Endothelial cell of umbilical vein (primary cell): ENCODE data around the gene ENO4. TPM values are rescaled to one million over a fixed set of nuclear protein-coding genes. Genes with fewer than 3 reads are reported as not detected.

Source experiments
- BruUV-seq: library from RNA; stranded (reverse); fragments of 400-500 nt; replicated peaks from 2 replicates; lab custom pipeline; 2021; lab: Mats Ljungman, UMichigan
- CTCF ChIA-PET: fragments of 300-600, 350-600 bp; sonication (Branson Sonifier 250); formaldehyde crosslinking; loops from one replicate; lab custom pipeline; 2021; ENCODE audit warnings: antibody characterized with exemption, inconsistent platforms; lab: Charles Lee
- POLR2A ChIA-PET: fragments of 300-600, 350-600 bp; sonication (Branson Sonifier 250); formaldehyde crosslinking; loops from one replicate; lab custom pipeline; 2021; ENCODE audit warnings: antibody characterized with exemption, inconsistent platforms; lab: Charles Lee
- DNase-seq: peaks from one replicate; pipeline ENCODE4 v3.0.0-alpha.2; 2011; ENCODE audit warnings: low read depth, low spot score
- FAIRE-seq: peaks from 2 replicates; lab custom pipeline; 2011; peaks lifted over from hg19 to GRCh38; lab: Jason Lieb, UNC
- H2AFZ ChIP-seq: 2 replicates; pipeline ENCODE4 v1.6.0; 2012; ENCODE audit warnings: low read depth, low read length, control low read depth, inconsistent platforms
- H3K27ac ChIP-seq: 2 replicates; pipeline ENCODE4 v1.5.1; 2011; ENCODE audit warnings: low read depth, mild to moderate bottlenecking, control low read depth, low read length, moderate library complexity; ENCODE audit not compliant: insufficient read depth
- H3K27me3 ChIP-seq, 2 experiments: 2 replicates each; pipeline versions ENCODE4 v1.6.0 to v1.6.1; 2011; ENCODE audit warnings: low read length in 2 of 2, mixed read lengths in 1 of 2; ENCODE audit not compliant: control insufficient read depth in 2 of 2, insufficient read depth in 2 of 2
- H3K36me3 ChIP-seq, 2 experiments: 2 replicates in 1 of 2; 3 replicates in 1 of 2; pipeline ENCODE4 v1.5.1; 2011; ENCODE audit warnings: low read length in 2 of 2, mild to moderate bottlenecking in 1 of 2, moderate library complexity in 1 of 2; ENCODE audit not compliant: control insufficient read depth in 2 of 2, insufficient read depth in 2 of 2; ENCODE audit errors: extremely low read depth in 1 of 2
- H3K4me1 ChIP-seq: 3 replicates; pipeline ENCODE4 v1.5.1; 2011; ENCODE audit warnings: mild to moderate bottlenecking, low read length; ENCODE audit not compliant: control insufficient read depth, insufficient read depth; ENCODE audit errors: extremely low read depth
- H3K4me2 ChIP-seq: 2 replicates; pipeline ENCODE4 v1.6.1; 2011; ENCODE audit warnings: low read length, control low read depth, mixed read lengths; ENCODE audit not compliant: insufficient read depth
- H3K4me3 ChIP-seq, 3 experiments: fragments of 200-600 bp in 1 of 3; sonication (generic), shearing (Covaris generic) in 1 of 3; replicated peaks in 1 of 3; 2 replicates each; pipeline ENCODE4 v1.5.1; 2011 to 2016; ENCODE audit warnings: control low read depth in 3 of 3, low read length in 3 of 3, mild to moderate bottlenecking in 2 of 3, inconsistent platforms in 1 of 3, low read depth in 1 of 3, moderate library complexity in 1 of 3; ENCODE audit not compliant: insufficient read depth in 1 of 3
- H3K79me2 ChIP-seq: 2 replicates; pipeline ENCODE4 v1.6.0; 2012; ENCODE audit warnings: low read length, inconsistent platforms; ENCODE audit not compliant: control insufficient read depth, insufficient read depth
- H3K9ac ChIP-seq: replicated peaks from 2 replicates; pipeline ENCODE3; 2011; ENCODE audit warnings: low read length, control low read depth; ENCODE audit not compliant: insufficient read depth; ENCODE audit errors: extremely low read depth
- H3K9me1 ChIP-seq: replicated peaks from 3 replicates; pipeline ENCODE4 v1.6.0; 2011; ENCODE audit warnings: mild to moderate bottlenecking, low read length; ENCODE audit not compliant: control insufficient read depth, insufficient read depth; ENCODE audit errors: extremely low read depth
- H3K9me3 ChIP-seq: replicated peaks from 2 replicates; pipeline ENCODE4 v1.5.1; 2012; ENCODE audit warnings: low read length, inconsistent platforms; ENCODE audit not compliant: control insufficient read depth, insufficient read depth
- H4K20me1 ChIP-seq: replicated peaks from 2 replicates; pipeline ENCODE3; 2011; ENCODE audit warnings: mild to moderate bottlenecking, low read length; ENCODE audit not compliant: control insufficient read depth, insufficient read depth; ENCODE audit errors: extremely low read depth
- CTCF ChIP-seq, 2 donors: IDR thresholded peaks; 1 replicate in 1 of 2; 2 replicates in 1 of 2; pipeline ENCODE4 v1.5.1; 2011; ENCODE audit warnings: low read length in 2 of 2, mild to moderate bottlenecking in 2 of 2, moderate library complexity in 2 of 2, control low read depth in 1 of 2, inconsistent platforms in 1 of 2, low read depth in 1 of 2; ENCODE audit not compliant: insufficient read depth in 1 of 2; ENCODE audit errors: extremely low read depth in 1 of 2
- EZH2 ChIP-seq: IDR thresholded peaks from 2 replicates; pipeline ENCODE4 v1.6.1; 2012; ENCODE audit warnings: borderline replicate concordance, low read depth, mild to moderate bottlenecking, moderate library complexity, low read length, inconsistent platforms; ENCODE audit not compliant: severe bottlenecking
- FOS ChIP-seq: IDR thresholded peaks from 2 replicates; pipeline ENCODE4 v1.6.1; 2011; ENCODE audit warnings: mild to moderate bottlenecking, low read length, moderate library complexity, borderline replicate concordance; ENCODE audit not compliant: insufficient read depth
- GATA2 ChIP-seq: IDR thresholded peaks from 2 replicates; pipeline ENCODE4 v1.7.0; 2011; ENCODE audit warnings: low read depth, mild to moderate bottlenecking, moderate library complexity, mixed read lengths, low read length; ENCODE audit not compliant: insufficient read length, insufficient read depth
- JUN ChIP-seq: IDR thresholded peaks from 2 replicates; pipeline ENCODE4 v1.6.1; 2011; ENCODE audit warnings: borderline replicate concordance, low read depth; ENCODE audit not compliant: insufficient read length, insufficient read depth
- MAX ChIP-seq: IDR thresholded peaks from 2 replicates; pipeline ENCODE4 v1.6.1; 2011; ENCODE audit not compliant: insufficient read depth, insufficient read length
- MYC ChIP-seq: IDR thresholded peaks from one replicate; pipeline ENCODE4 v1.6.1; 2011; ENCODE audit warnings: mild to moderate bottlenecking, low read depth, low read length
- POLR2A ChIP-seq: IDR thresholded peaks from 2 replicates; pipeline ENCODE4 v1.6.1; 2012; ENCODE audit warnings: low read depth, mild to moderate bottlenecking, control low read depth, low read length
- POLR2AphosphoS5 ChIP-seq: IDR thresholded peaks from 2 replicates; pipeline ENCODE4 v1.6.1; 2012; ENCODE audit warnings: low read depth, mild to moderate bottlenecking, control low read depth, low read length, moderate library complexity; ENCODE audit not compliant: insufficient read depth
- dilution Hi-C: fragments of 300-500 bp; cut with MboI; formaldehyde crosslinking; loops from one replicate; pipeline ENCODE4 v1.15.0; 2019; ENCODE audit warnings: low sequenced_read_pairs; ENCODE audit not compliant: extremely low pct_ligation_motif_present
- intact Hi-C: fragments of 100-400 bp; cut with micrococcal nuclease; formaldehyde crosslinking; loops from one replicate; pipeline ENCODE4 v1.10.0; 2022
- polyA plus RNA-seq, 4 experiments: library from polyadenylated mRNA; depleted of rRNA in 3 of 4; stranded (reverse) in 3 of 4; unstranded in 1 of 4; fragments of >200 nt; gene quantifications; 2 replicates each; pipeline versions ENCODE4 v1.2.1 to v1.2.3, GENCODE V29; 2011 to 2012; ENCODE audit warnings: missing spikeins in 1 of 4
- total RNA-seq: library from RNA; stranded (reverse); gene quantifications from 2 replicates; pipeline ENCODE4 v1.2.3, GENCODE V29; 2021

Gene ENO4
- total and polyA plus RNA-seq, 2 donors (not counting 3 experiments of a cell fraction or from before 2014, with no cell fraction given): 0.08 TPM; not detected in 1

- TF ChIP-seq POLR2A (no peak), EZH2 (no peak), JUN (no peak), CTCF (IDR thresholded peaks at IDR 0.05; ENCODE audit: extremely low read depth in 1 of 2, insufficient read depth in 1 of 2, low read depth in 1 of 2, low read length in 2 of 2) (no peak), MYC (no peak), GATA2 (no peak), POLR2AphosphoS5 (no peak), FOS (no peak), MAX (no peak)
- no peak overlapping the region for H3K9ac ChIP-seq
- H2AFZ ChIP-seq: no peak overlapping the region
- dilution Hi-C loops: no loop called here
- H3K9me1 ChIP-seq: no peaks in the 10 kb centered on the region
- intact Hi-C loops: no loop called here
- BruUV-seq: no TSS peak
- H3K4me3 ChIP-seq: no peak overlapping the region
- H4K20me1 ChIP-seq: no peaks in the 10 kb centered on the region
- ChIA-PET POLR2A (no interaction called here), CTCF (interaction anchor here (0.8 to 7.2 kb wide), 5 partner anchors 9 to 334 kb away, joined by 3 to 238 read pairs (median 4); partner anchors contain the start of gene ENO4)
- FAIRE-seq (no peak), DNase-seq (no peak)
- no peaks in the 10 kb centered on the region for H3K79me2 ChIP-seq
- H3K4me2 ChIP-seq: no peak overlapping the region
- no peaks in the 10 kb centered on the region for H3K9me3 ChIP-seq
- peaks cover 17 to 22% of the 10 kb centered on the region in 2 experiments for H3K27me3 ChIP-seq
- H3K27ac ChIP-seq: no peak overlapping the region
- no peaks in the 10 kb centered on the region for H3K4me1 ChIP-seq
- no peaks in the 10 kb centered on the region for H3K36me3 ChIP-seq
Measured at GRCh38 chr10:116840389-116841075, 8.8 kb upstream of the ENO4 start.
